GM18519 (cell line): ENCODE results near the gene XCL2.
"Not testable (repeated sequence)": the region's sequence is repeated elsewhere in the genome, so short reads cannot be mapped to it uniquely, and the experiment has no call there.

Experiments
- ATAC-seq: cut with Tn5 transposase; IDR thresholded peaks from one replicate; pipeline ENCODE4 v1.9.1; 2021; ENCODE audit warnings: mild to moderate bottlenecking, moderate library complexity; ENCODE audit not compliant: unreplicated experiment, low FRiP score

XCL2 gene

GRCh38 chr1:168561989-168562388, 18.2 kb upstream of the XCL2 start:
- no peak for ATAC-seq

- ATAC-seq, result no peak
These were observed 16.6 kb upstream of the XCL2 start for GRCh38 chr1:168560370-168560769.

GRCh38 chr1:168556647-168557046, 12.8 kb upstream of the XCL2 start:
- no peak for ATAC-seq

GRCh38 chr1:168555508-168556046, 11.8 kb upstream of the XCL2 start:
- ATAC-seq, result no peak

GRCh38 chr1:168554603-168555483, 11.0 kb upstream of the XCL2 start:
- ATAC-seq, result no peak

GRCh38 chr1:168553680-168554553, 10.1 kb upstream of the XCL2 start:
- ATAC-seq, result no peak

- no peak for ATAC-seq
These were observed 9.2 kb upstream of the XCL2 start for GRCh38 chr1:168552961-168553360.

- no peak for ATAC-seq
These were observed 7.9 kb upstream of the XCL2 start for GRCh38 chr1:168551688-168552087.

GRCh38 chr1:168550971-168551370, 7.2 kb upstream of the XCL2 start:
- no peak for ATAC-seq

- not testable (repeated sequence) for ATAC-seq
These were observed 2.7 kb upstream of the XCL2 start for GRCh38 chr1:168546553-168546895.

- not testable (repeated sequence) for ATAC-seq
These were observed 2.1 kb upstream of the XCL2 start for GRCh38 chr1:168545678-168546552.

GRCh38 chr1:168542978-168543377, 819 bp downstream of the XCL2 start:
- ATAC-seq, result not testable (repeated sequence)

GRCh38 chr1:168540798-168541197, 3.0 kb downstream of the XCL2 start:
- not testable (repeated sequence) for ATAC-seq

GRCh38 chr1:168535536-168535935, 8.3 kb downstream of the XCL2 start:
- ATAC-seq, result no peak

GRCh38 chr1:168531615-168532345, 12.0 kb downstream of the XCL2 start:
- ATAC-seq, result no peak

- no peak for ATAC-seq
These were observed 14.3 kb downstream of the XCL2 start for GRCh38 chr1:168529518-168529917.

- no peak for ATAC-seq
These were observed 22.3 kb downstream of the XCL2 start for GRCh38 chr1:168521401-168522000.

- ATAC-seq, result no peak
These were observed 23.0 kb downstream of the XCL2 start for GRCh38 chr1:168520832-168521231.

- no peak for ATAC-seq
These were observed 23.6 kb downstream of the XCL2 start for GRCh38 chr1:168520052-168520751.
